ENCODE measurements around the gene SBNO1.
"Not testable (repeated sequence)": the region's sequence is repeated elsewhere in the genome, so short reads cannot be mapped to it uniquely, and the experiment has no call there.

Gene SBNO1

GRCh38 chr12:123396543-123396942, 31.9 kb upstream of the SBNO1 start:
- H3K9me3 ChIP-seq (ENCODE audit: low read length), result no peaks in the 10 kb centered on the region
- H3K36me3 ChIP-seq (ENCODE audit: insufficient read depth, low read length), result peaks cover 70% of the 10 kb centered on the region
- H3K4me3 ChIP-seq (ENCODE audit: low read length), result no peak overlapping the region
- no peaks in the 10 kb centered on the region for H3K4me1 ChIP-seq (ENCODE audit: insufficient read depth, low read length)
- H3K27me3 ChIP-seq (ENCODE audit: insufficient read depth, low read length), result no peaks in the 10 kb centered on the region
- H2AFZ ChIP-seq (ENCODE audit: low read depth, low read length), result no peak overlapping the region

- no peak overlapping the region for H3K4me3 ChIP-seq (ENCODE audit: low read length)
- H3K27me3 ChIP-seq (ENCODE audit: insufficient read depth, low read length), result no peaks in the 10 kb centered on the region
- no peaks in the 10 kb centered on the region for H3K9me3 ChIP-seq (ENCODE audit: low read length)
- peaks cover 77% of the 10 kb centered on the region for H3K36me3 ChIP-seq (ENCODE audit: insufficient read depth, low read length)
- H2AFZ ChIP-seq (ENCODE audit: low read depth, low read length), result no peak overlapping the region
- peaks cover under 1% of the 10 kb centered on the region for H3K4me1 ChIP-seq (ENCODE audit: insufficient read depth, low read length)
Observed at GRCh38 chr12:123395236-123395635, 30.6 kb upstream of the SBNO1 start.

- Histone ChIP-seq H3K9me3 (ENCODE audit: low read length) (no peaks in the 10 kb centered on the region), H3K36me3 (ENCODE audit: insufficient read depth, low read length) (peaks cover 68% of the 10 kb centered on the region), H3K27me3 (ENCODE audit: insufficient read depth, low read length) (no peaks in the 10 kb centered on the region), H3K4me3 (ENCODE audit: low read length) (no peak overlapping the region), H2AFZ (ENCODE audit: low read depth, low read length) (no peak overlapping the region), H3K4me1 (ENCODE audit: insufficient read depth, low read length) (peaks cover 7% of the 10 kb centered on the region)
Observed at GRCh38 chr12:123393747-123394146, 29.1 kb upstream of the SBNO1 start.

- Histone ChIP-seq H2AFZ (ENCODE audit: low read depth, low read length) (no peak overlapping the region), H3K9me3 (ENCODE audit: low read length) (no peaks in the 10 kb centered on the region), H3K36me3 (ENCODE audit: insufficient read depth, low read length) (peaks cover 49% of the 10 kb centered on the region), H3K27me3 (ENCODE audit: insufficient read depth, low read length) (no peaks in the 10 kb centered on the region), H3K4me3 (ENCODE audit: low read length) (no peak overlapping the region), H3K4me1 (ENCODE audit: insufficient read depth, low read length) (peaks cover 17% of the 10 kb centered on the region)
Observed at GRCh38 chr12:123391546-123392343, 27.1 kb upstream of the SBNO1 start.

- Histone ChIP-seq H3K4me3 (ENCODE audit: low read length) (no peak overlapping the region), H2AFZ (ENCODE audit: low read depth, low read length) (no peak overlapping the region), H3K36me3 (ENCODE audit: insufficient read depth, low read length) (peaks cover 39% of the 10 kb centered on the region), H3K4me1 (ENCODE audit: insufficient read depth, low read length) (peaks cover 17% of the 10 kb centered on the region), H3K9me3 (ENCODE audit: low read length) (no peaks in the 10 kb centered on the region), H3K27me3 (ENCODE audit: insufficient read depth, low read length) (no peaks in the 10 kb centered on the region)
Observed at GRCh38 chr12:123390498-123391426, 26.1 kb upstream of the SBNO1 start.

GRCh38 chr12:123389560-123390351, 25.1 kb upstream of the SBNO1 start:
- H3K9me3 ChIP-seq (ENCODE audit: low read length), result no peaks in the 10 kb centered on the region
- H3K27me3 ChIP-seq (ENCODE audit: insufficient read depth, low read length), result no peaks in the 10 kb centered on the region
- peaks cover 19% of the 10 kb centered on the region for H3K4me1 ChIP-seq (ENCODE audit: insufficient read depth, low read length)
- H2AFZ ChIP-seq (ENCODE audit: low read depth, low read length), result no peak overlapping the region
- peak overlapping the region; percentile 55 for H3K4me3 ChIP-seq (ENCODE audit: low read length)
- peaks cover 32% of the 10 kb centered on the region for H3K36me3 ChIP-seq (ENCODE audit: insufficient read depth, low read length)

GRCh38 chr12:123388951-123389559, 24.4 kb upstream of the SBNO1 start:
- Histone ChIP-seq H3K4me3 (ENCODE audit: low read length) (peak overlapping the region; percentile 55), H3K4me1 (ENCODE audit: insufficient read depth, low read length) (peaks cover 23% of the 10 kb centered on the region), H3K27me3 (ENCODE audit: insufficient read depth, low read length) (no peaks in the 10 kb centered on the region)

GRCh38 chr12:123388177-123388950, 23.7 kb upstream of the SBNO1 start:
- Histone ChIP-seq H3K9me3 (ENCODE audit: low read length) (no peaks in the 10 kb centered on the region), H3K27me3 (ENCODE audit: insufficient read depth, low read length) (no peaks in the 10 kb centered on the region), H3K4me1 (ENCODE audit: insufficient read depth, low read length) (peaks cover 23% of the 10 kb centered on the region), H2AFZ (ENCODE audit: low read depth, low read length) (peak overlapping the region; percentile 49), H3K36me3 (ENCODE audit: insufficient read depth, low read length) (peaks cover 25% of the 10 kb centered on the region), H3K4me3 (ENCODE audit: low read length) (peak overlapping the region; percentile 91)

More at GRCh38 chr12:123388951-123389559, 24.4 kb upstream of the SBNO1 start:
- Histone ChIP-seq H2AFZ (ENCODE audit: low read depth, low read length) (no peak overlapping the region), H3K9me3 (ENCODE audit: low read length) (no peaks in the 10 kb centered on the region), H3K36me3 (ENCODE audit: insufficient read depth, low read length) (peaks cover 26% of the 10 kb centered on the region)

GRCh38 chr12:123387508-123388176, 23.0 kb upstream of the SBNO1 start:
- Histone ChIP-seq H3K27me3 (ENCODE audit: insufficient read depth, low read length) (no peaks in the 10 kb centered on the region), H3K4me1 (ENCODE audit: insufficient read depth, low read length) (peaks cover 23% of the 10 kb centered on the region), H3K9me3 (ENCODE audit: low read length) (no peaks in the 10 kb centered on the region), H2AFZ (ENCODE audit: low read depth, low read length) (peak overlapping the region; percentile 49), H3K36me3 (ENCODE audit: insufficient read depth, low read length) (peaks cover 18% of the 10 kb centered on the region), H3K4me3 (ENCODE audit: low read length) (peak overlapping the region; percentile 91)

- H3K36me3 ChIP-seq (ENCODE audit: insufficient read depth, low read length); H3K27me3 ChIP-seq (ENCODE audit: insufficient read depth, low read length); H3K9me3 ChIP-seq (ENCODE audit: low read length); H2AFZ ChIP-seq (ENCODE audit: low read depth, low read length); H3K4me3 ChIP-seq (ENCODE audit: low read length): not testable (repeated sequence)
- H3K4me1 ChIP-seq (ENCODE audit: insufficient read depth, low read length), result peaks cover 23% of the 10 kb centered on the region
Observed at GRCh38 chr12:123385536-123385935, 20.9 kb upstream of the SBNO1 start.

- Histone ChIP-seq H2AFZ (ENCODE audit: low read depth, low read length) (peak overlapping the region; percentile 20), H3K36me3 (ENCODE audit: insufficient read depth, low read length) (no peaks in the 10 kb centered on the region), H3K27me3 (ENCODE audit: insufficient read depth, low read length) (no peaks in the 10 kb centered on the region), H3K9me3 (ENCODE audit: low read length) (no peaks in the 10 kb centered on the region), H3K4me1 (ENCODE audit: insufficient read depth, low read length) (peaks cover 20% of the 10 kb centered on the region), H3K4me3 (ENCODE audit: low read length) (peak overlapping the region; percentile 68)
Observed at GRCh38 chr12:123384994-123385376, 20.3 kb upstream of the SBNO1 start.
